GM18907 (cell line): Measurements from ENCODE around the gene MYMX.

ENCODE experiments used
- ATAC-seq: cut with Tn5 transposase; IDR thresholded peaks from one replicate; pipeline ENCODE4 v1.9.1; 2021; ENCODE audit warnings: mild to moderate bottlenecking, moderate library complexity; ENCODE audit not compliant: unreplicated experiment

The MYMX gene

GRCh38 chr6:44249082-44249748 lies 32.5 kb downstream of the MYMX start:
- ATAC-seq = no peak

GRCh38 chr6:44250067-44250717 lies 33.5 kb downstream of the MYMX start:
- ATAC-seq = no peak

- ATAC-seq = no peak
Observed at GRCh38 chr6:44250718-44251123, 34.0 kb downstream of the MYMX start.

GRCh38 chr6:44251576-44252524 lies 35.1 kb downstream of the MYMX start:
- ATAC-seq = no peak

- ATAC-seq = no peak
Observed at GRCh38 chr6:44253307-44254101, 36.8 kb downstream of the MYMX start.

- no peak for ATAC-seq
Observed at GRCh38 chr6:44254191-44255104, 37.7 kb downstream of the MYMX start.

- ATAC-seq = no peak
Observed at GRCh38 chr6:44255105-44255808, 38.5 kb downstream of the MYMX start.

- ATAC-seq = no peak
Observed at GRCh38 chr6:44255871-44256774, 39.4 kb downstream of the MYMX start.

- ATAC-seq = no peak
Observed at GRCh38 chr6:44256775-44257024, 40.0 kb downstream of the MYMX start.

GRCh38 chr6:44257025-44257752 lies 40.5 kb downstream of the MYMX start, which contains the start of gene SLC35B2:
Gene SLC35B2 (minus strand): TSS chr6:44257528. CDS start chr6:44257410, 118 bp downstream.
- ATAC-seq = peak; percentile 50

- ATAC-seq = peak; percentile 16
Observed at GRCh38 chr6:44257753-44258324, 41.1 kb downstream of the MYMX start.

- no peak for ATAC-seq
Observed at GRCh38 chr6:44258325-44258863, 41.7 kb downstream of the MYMX start.

GRCh38 chr6:44258921-44259320 lies 42.2 kb downstream of the MYMX start:
- ATAC-seq = no peak

GRCh38 chr6:44260011-44260410 lies 43.3 kb downstream of the MYMX start:
- no peak for ATAC-seq

- no peak for ATAC-seq
Observed at GRCh38 chr6:44260451-44261297, 43.9 kb downstream of the MYMX start.

GRCh38 chr6:44261581-44261980 lies 44.9 kb downstream of the MYMX start:
- no peak for ATAC-seq
